ENCODE results near the gene LNPK. TPM values are rescaled to one million over a fixed set of nuclear protein-coding genes. Genes with fewer than 3 reads are reported as not detected.

The LNPK gene
- total RNA-seq, 1 donor from 2014 or later: 33.7 TPM

GRCh38 chr2:176004934-176005333 lies 2.9 kb upstream of the LNPK start:
- no peak for DNase-seq (ENCODE audit: extremely low spot score, unreplicated experiment)
- Mint-ChIP-seq H3K4me3 (no peak overlapping the region), H3K9me3 (no peaks in the 10 kb centered on the region), H3K4me1 (ENCODE audit: unreplicated experiment) (peaks cover 20% of the 10 kb centered on the region), H3K36me3 (no peaks in the 10 kb centered on the region), H3K27ac (no peak overlapping the region), H3K27me3 (no peaks in the 10 kb centered on the region)
- TF ChIP-seq CTCF (conservative IDR thresholded peaks at IDR 0.05): no peak

GRCh38 chr2:176003958-176004357 lies 1.9 kb upstream of the LNPK start:
- no peak overlapping the region for H3K27ac Mint-ChIP-seq
- no peaks in the 10 kb centered on the region for H3K36me3 Mint-ChIP-seq
- no peak for DNase-seq (ENCODE audit: extremely low spot score, unreplicated experiment)
- peaks cover 20% of the 10 kb centered on the region for H3K4me1 Mint-ChIP-seq (ENCODE audit: unreplicated experiment)
- peak overlapping the region; percentile 40 for H3K4me3 Mint-ChIP-seq
- H3K27me3 Mint-ChIP-seq: no peaks in the 10 kb centered on the region
- TF ChIP-seq CTCF (conservative IDR thresholded peaks at IDR 0.05): no peak
- H3K9me3 Mint-ChIP-seq: no peaks in the 10 kb centered on the region

DNA sequence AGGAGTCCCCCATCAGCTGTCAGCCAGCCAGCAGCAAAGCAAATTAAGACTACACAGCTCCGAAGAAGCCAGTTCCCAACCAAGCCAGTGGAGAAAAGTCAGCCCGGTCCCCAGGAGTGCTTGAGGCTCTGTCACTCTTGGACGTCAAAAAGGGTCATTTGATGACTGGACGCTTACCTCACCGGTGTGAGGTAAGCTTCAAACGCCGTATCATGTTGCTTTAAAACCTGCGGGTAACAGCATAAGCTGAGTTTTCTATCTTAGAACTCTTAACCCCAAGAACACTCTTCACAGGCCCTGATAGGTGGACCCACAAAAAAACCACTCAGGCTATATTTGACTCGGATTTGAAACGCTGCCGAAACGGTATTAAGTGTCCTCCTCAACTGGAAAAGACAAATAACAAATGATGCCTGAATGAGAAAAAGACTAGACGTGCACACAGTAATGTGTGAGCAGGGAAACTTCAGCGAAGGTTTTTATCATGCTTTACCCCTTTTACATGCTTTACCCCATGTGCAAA lies 682 bp upstream of the LNPK start:
- TF ChIP-seq CTCF (conservative IDR thresholded peaks at IDR 0.05): no peak
- Mint-ChIP-seq H3K4me1 (ENCODE audit: unreplicated experiment) (peaks cover 20% of the 10 kb centered on the region), H3K27me3 (no peaks in the 10 kb centered on the region), H3K4me3 (peak overlapping the region; percentile 98), H3K9me3 (no peaks in the 10 kb centered on the region), H3K36me3 (no peaks in the 10 kb centered on the region), H3K27ac (peak overlapping the region; percentile 83)
- DNase-seq (ENCODE audit: extremely low spot score, unreplicated experiment): no peak

DNA sequence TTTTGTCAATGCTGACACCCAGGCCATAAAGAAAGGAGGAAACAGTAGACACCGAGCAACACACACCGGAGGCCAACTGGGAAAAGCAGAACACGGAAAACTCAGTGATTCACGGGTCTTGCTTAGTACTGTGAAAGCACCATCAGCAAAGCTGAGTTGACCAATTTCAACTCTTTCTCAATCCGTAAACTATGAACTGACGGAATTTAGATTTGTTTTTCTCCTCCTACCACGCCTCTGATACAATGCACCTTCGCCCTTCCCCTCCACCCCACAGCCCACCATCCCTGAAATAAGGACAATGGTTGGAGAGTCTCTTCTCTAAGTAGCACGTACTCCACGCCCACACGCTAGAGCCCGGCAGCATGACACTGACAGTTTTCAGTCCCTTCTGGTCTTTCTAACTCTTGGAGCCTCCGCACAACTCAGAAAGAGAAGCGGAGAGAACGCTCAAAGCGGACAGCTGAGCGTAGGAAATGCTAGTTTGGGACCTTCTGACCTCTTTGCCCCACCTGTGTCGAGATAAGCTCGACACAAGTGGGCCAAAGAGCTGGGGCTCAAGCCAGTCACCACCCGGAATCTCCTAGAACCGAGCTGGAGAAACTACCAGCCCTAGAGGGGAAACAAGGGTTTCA lies 669 bp downstream of the LNPK start:
- no peaks in the 10 kb centered on the region for H3K36me3 Mint-ChIP-seq
- no peaks in the 10 kb centered on the region for H3K27me3 Mint-ChIP-seq
- TF ChIP-seq CTCF (conservative IDR thresholded peaks at IDR 0.05): no peak
- H3K9me3 Mint-ChIP-seq: no peaks in the 10 kb centered on the region
- H3K4me3 Mint-ChIP-seq: peak overlapping the region; percentile 98
- peak overlapping the region; percentile 90 for H3K27ac Mint-ChIP-seq
- DNase-seq (ENCODE audit: extremely low spot score, unreplicated experiment): no peak
- peaks cover 20% of the 10 kb centered on the region for H3K4me1 Mint-ChIP-seq (ENCODE audit: unreplicated experiment)

- H3K36me3 Mint-ChIP-seq: no peaks in the 10 kb centered on the region
- no peaks in the 10 kb centered on the region for H3K9me3 Mint-ChIP-seq
- no peak overlapping the region for H3K4me3 Mint-ChIP-seq
- peaks cover 20% of the 10 kb centered on the region for H3K4me1 Mint-ChIP-seq (ENCODE audit: unreplicated experiment)
- H3K27ac Mint-ChIP-seq: no peak overlapping the region
- H3K27me3 Mint-ChIP-seq: no peaks in the 10 kb centered on the region
- TF ChIP-seq CTCF (conservative IDR thresholded peaks at IDR 0.05): no peak
- DNase-seq (ENCODE audit: extremely low spot score, unreplicated experiment): no peak
Observed at GRCh38 chr2:175999283-175999819, 2.7 kb downstream of the LNPK start.

All from type B pancreatic cell (in vitro differentiated cells).